Endothelial cell of umbilical vein (primary cell): Measurements from ENCODE around the gene SGSM2. TPM values are rescaled to one million over a fixed set of nuclear protein-coding genes. Genes with fewer than 3 reads are reported as not detected.

Experiments used
- BruUV-seq: library from RNA; stranded (reverse); fragments of 400-500 nt; replicated peaks from 2 replicates; lab custom pipeline; 2021; lab: Mats Ljungman, UMichigan
- CTCF ChIA-PET: fragments of 300-600, 350-600 bp; sonication (Branson Sonifier 250); formaldehyde crosslinking; loops from one replicate; lab custom pipeline; 2021; ENCODE audit warnings: antibody characterized with exemption, inconsistent platforms; lab: Charles Lee
- POLR2A ChIA-PET: fragments of 300-600, 350-600 bp; sonication (Branson Sonifier 250); formaldehyde crosslinking; loops from one replicate; lab custom pipeline; 2021; ENCODE audit warnings: antibody characterized with exemption, inconsistent platforms; lab: Charles Lee
- DNase-seq: peaks from one replicate; pipeline ENCODE4 v3.0.0-alpha.2; 2011; ENCODE audit warnings: low read depth, low spot score
- FAIRE-seq: peaks from 2 replicates; lab custom pipeline; 2011; peaks lifted over from hg19 to GRCh38; lab: Jason Lieb, UNC
- H2AFZ ChIP-seq: 2 replicates; pipeline ENCODE4 v1.6.0; 2012; ENCODE audit warnings: low read depth, low read length, control low read depth, inconsistent platforms
- H3K27ac ChIP-seq: 2 replicates; pipeline ENCODE4 v1.5.1; 2011; ENCODE audit warnings: low read depth, mild to moderate bottlenecking, control low read depth, low read length, moderate library complexity; ENCODE audit not compliant: insufficient read depth
- H3K27me3 ChIP-seq, 2 experiments: 2 replicates each; pipeline versions ENCODE4 v1.6.0 to v1.6.1; 2011; ENCODE audit warnings: low read length in 2 of 2, mixed read lengths in 1 of 2; ENCODE audit not compliant: control insufficient read depth in 2 of 2, insufficient read depth in 2 of 2
- H3K36me3 ChIP-seq, 2 experiments: 2 replicates in 1 of 2; 3 replicates in 1 of 2; pipeline ENCODE4 v1.5.1; 2011; ENCODE audit warnings: low read length in 2 of 2, mild to moderate bottlenecking in 1 of 2, moderate library complexity in 1 of 2; ENCODE audit not compliant: control insufficient read depth in 2 of 2, insufficient read depth in 2 of 2; ENCODE audit errors: extremely low read depth in 1 of 2
- H3K4me1 ChIP-seq: 3 replicates; pipeline ENCODE4 v1.5.1; 2011; ENCODE audit warnings: mild to moderate bottlenecking, low read length; ENCODE audit not compliant: control insufficient read depth, insufficient read depth; ENCODE audit errors: extremely low read depth
- H3K4me2 ChIP-seq: 2 replicates; pipeline ENCODE4 v1.6.1; 2011; ENCODE audit warnings: low read length, control low read depth, mixed read lengths; ENCODE audit not compliant: insufficient read depth
- H3K4me3 ChIP-seq, 3 experiments: fragments of 200-600 bp in 1 of 3; sonication (generic), shearing (Covaris generic) in 1 of 3; replicated peaks in 1 of 3; 2 replicates each; pipeline ENCODE4 v1.5.1; 2011 to 2016; ENCODE audit warnings: control low read depth in 3 of 3, low read length in 3 of 3, mild to moderate bottlenecking in 2 of 3, inconsistent platforms in 1 of 3, low read depth in 1 of 3, moderate library complexity in 1 of 3; ENCODE audit not compliant: insufficient read depth in 1 of 3
- H3K79me2 ChIP-seq: 2 replicates; pipeline ENCODE4 v1.6.0; 2012; ENCODE audit warnings: low read length, inconsistent platforms; ENCODE audit not compliant: control insufficient read depth, insufficient read depth
- H3K9ac ChIP-seq: replicated peaks from 2 replicates; pipeline ENCODE3; 2011; ENCODE audit warnings: low read length, control low read depth; ENCODE audit not compliant: insufficient read depth; ENCODE audit errors: extremely low read depth
- H3K9me1 ChIP-seq: replicated peaks from 3 replicates; pipeline ENCODE4 v1.6.0; 2011; ENCODE audit warnings: mild to moderate bottlenecking, low read length; ENCODE audit not compliant: control insufficient read depth, insufficient read depth; ENCODE audit errors: extremely low read depth
- H3K9me3 ChIP-seq: replicated peaks from 2 replicates; pipeline ENCODE4 v1.5.1; 2012; ENCODE audit warnings: low read length, inconsistent platforms; ENCODE audit not compliant: control insufficient read depth, insufficient read depth
- H4K20me1 ChIP-seq: replicated peaks from 2 replicates; pipeline ENCODE3; 2011; ENCODE audit warnings: mild to moderate bottlenecking, low read length; ENCODE audit not compliant: control insufficient read depth, insufficient read depth; ENCODE audit errors: extremely low read depth
- CTCF ChIP-seq, 2 donors: IDR thresholded peaks; 1 replicate in 1 of 2; 2 replicates in 1 of 2; pipeline ENCODE4 v1.5.1; 2011; ENCODE audit warnings: low read length in 2 of 2, mild to moderate bottlenecking in 2 of 2, moderate library complexity in 2 of 2, control low read depth in 1 of 2, inconsistent platforms in 1 of 2, low read depth in 1 of 2; ENCODE audit not compliant: insufficient read depth in 1 of 2; ENCODE audit errors: extremely low read depth in 1 of 2
- EZH2 ChIP-seq: IDR thresholded peaks from 2 replicates; pipeline ENCODE4 v1.6.1; 2012; ENCODE audit warnings: borderline replicate concordance, low read depth, mild to moderate bottlenecking, moderate library complexity, low read length, inconsistent platforms; ENCODE audit not compliant: severe bottlenecking
- FOS ChIP-seq: IDR thresholded peaks from 2 replicates; pipeline ENCODE4 v1.6.1; 2011; ENCODE audit warnings: mild to moderate bottlenecking, low read length, moderate library complexity, borderline replicate concordance; ENCODE audit not compliant: insufficient read depth
- GATA2 ChIP-seq: IDR thresholded peaks from 2 replicates; pipeline ENCODE4 v1.7.0; 2011; ENCODE audit warnings: low read depth, mild to moderate bottlenecking, moderate library complexity, mixed read lengths, low read length; ENCODE audit not compliant: insufficient read length, insufficient read depth
- JUN ChIP-seq: IDR thresholded peaks from 2 replicates; pipeline ENCODE4 v1.6.1; 2011; ENCODE audit warnings: borderline replicate concordance, low read depth; ENCODE audit not compliant: insufficient read length, insufficient read depth
- MAX ChIP-seq: IDR thresholded peaks from 2 replicates; pipeline ENCODE4 v1.6.1; 2011; ENCODE audit not compliant: insufficient read depth, insufficient read length
- MYC ChIP-seq: IDR thresholded peaks from one replicate; pipeline ENCODE4 v1.6.1; 2011; ENCODE audit warnings: mild to moderate bottlenecking, low read depth, low read length
- POLR2A ChIP-seq: IDR thresholded peaks from 2 replicates; pipeline ENCODE4 v1.6.1; 2012; ENCODE audit warnings: low read depth, mild to moderate bottlenecking, control low read depth, low read length
- POLR2AphosphoS5 ChIP-seq: IDR thresholded peaks from 2 replicates; pipeline ENCODE4 v1.6.1; 2012; ENCODE audit warnings: low read depth, mild to moderate bottlenecking, control low read depth, low read length, moderate library complexity; ENCODE audit not compliant: insufficient read depth
- dilution Hi-C: fragments of 300-500 bp; cut with MboI; formaldehyde crosslinking; loops from one replicate; pipeline ENCODE4 v1.15.0; 2019; ENCODE audit warnings: low sequenced_read_pairs; ENCODE audit not compliant: extremely low pct_ligation_motif_present
- intact Hi-C: fragments of 100-400 bp; cut with micrococcal nuclease; formaldehyde crosslinking; loops from one replicate; pipeline ENCODE4 v1.10.0; 2022
- polyA plus RNA-seq, 4 experiments: library from polyadenylated mRNA; depleted of rRNA in 3 of 4; stranded (reverse) in 3 of 4; unstranded in 1 of 4; fragments of >200 nt; gene quantifications; 2 replicates each; pipeline versions ENCODE4 v1.2.1 to v1.2.3, GENCODE V29; 2011 to 2012; ENCODE audit warnings: missing spikeins in 1 of 4
- total RNA-seq: library from RNA; stranded (reverse); gene quantifications from 2 replicates; pipeline ENCODE4 v1.2.3, GENCODE V29; 2021

Gene SGSM2
- total and polyA plus RNA-seq, 2 donors (not counting 3 experiments of a cell fraction or from before 2014, with no cell fraction given): 61.6 to 94.5 TPM

- Histone ChIP-seq H3K9ac (no peak overlapping the region), H3K9me3 (no peaks in the 10 kb centered on the region), H3K4me3 (no peak overlapping the region), H3K79me2 (no peaks in the 10 kb centered on the region), H3K4me1 (no peaks in the 10 kb centered on the region), H3K4me2 (no peak overlapping the region), H3K36me3 (no peaks in the 10 kb centered on the region), H3K27ac (no peak overlapping the region), H3K9me1 (no peaks in the 10 kb centered on the region), H3K27me3 (no peaks in the 10 kb centered on the region), H2AFZ (no peak overlapping the region), H4K20me1 (no peaks in the 10 kb centered on the region)
- CTCF ChIA-PET: interaction anchor here (1.1 kb wide), 1 partner anchor 11 kb away, joined by 6 read pairs; no protein-coding TSS in a partner anchor
- intact Hi-C loops (no loop called here), dilution Hi-C loops (no loop called here)
- DNase-seq: no peak
- peak; percentile 4 for FAIRE-seq
- POLR2A ChIA-PET: no interaction called here
- BruUV-seq: no TSS peak
- TF ChIP-seq CTCF (IDR thresholded peaks at IDR 0.05; ENCODE audit: extremely low read depth in 1 of 2, insufficient read depth in 1 of 2, low read depth in 1 of 2, low read length in 2 of 2) (no peak), GATA2 (no peak), FOS (no peak), MAX (no peak), POLR2AphosphoS5 (no peak), JUN (no peak), EZH2 (no peak), POLR2A (no peak), MYC (no peak)
Measured at GRCh38 chr17:2427215-2427614, 89.9 kb downstream of the SGSM2 start.
